Measurements from ENCODE around the gene GYS2. TPM values are rescaled to one million over a fixed set of nuclear protein-coding genes. Genes with fewer than 3 reads are reported as not detected.

Gene GYS2
- total RNA-seq, 2 donors from 2014 or later: not detected

DNA sequence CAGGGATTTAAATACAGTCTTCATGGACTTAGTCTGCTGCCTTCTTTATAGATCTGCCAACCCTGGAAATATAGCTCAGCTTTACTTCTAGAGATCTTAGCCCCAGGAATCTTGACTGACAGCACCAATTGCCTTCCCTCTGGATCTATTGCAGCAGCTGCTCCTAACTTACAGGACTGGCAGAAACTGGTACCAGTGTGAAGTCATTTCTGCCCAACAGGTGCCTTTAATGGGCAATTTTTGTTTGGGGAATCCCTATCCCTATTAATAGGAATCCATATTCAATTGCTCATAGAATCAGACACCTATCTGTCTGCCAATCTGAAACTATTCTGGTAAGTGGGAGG is 51.3 kb downstream of the GYS2 start:
- ATAC-seq (no peak), DNase-seq (no peak)
- Histone ChIP-seq H3K4me3 (no peak overlapping the region), H3K27me3 (no peaks in the 10 kb centered on the region), H3K36me3 (replicated peaks in 1 of 2; ENCODE audit: insufficient read depth in 1 of 2, low read depth in 2 of 2) (no peaks in the 10 kb centered on the region), H3K9me3 (no peaks in the 10 kb centered on the region), H3K4me1 (peaks cover 8% of the 10 kb centered on the region), H3K27ac (no peak overlapping the region)
- TF ChIP-seq, protein P1, sequence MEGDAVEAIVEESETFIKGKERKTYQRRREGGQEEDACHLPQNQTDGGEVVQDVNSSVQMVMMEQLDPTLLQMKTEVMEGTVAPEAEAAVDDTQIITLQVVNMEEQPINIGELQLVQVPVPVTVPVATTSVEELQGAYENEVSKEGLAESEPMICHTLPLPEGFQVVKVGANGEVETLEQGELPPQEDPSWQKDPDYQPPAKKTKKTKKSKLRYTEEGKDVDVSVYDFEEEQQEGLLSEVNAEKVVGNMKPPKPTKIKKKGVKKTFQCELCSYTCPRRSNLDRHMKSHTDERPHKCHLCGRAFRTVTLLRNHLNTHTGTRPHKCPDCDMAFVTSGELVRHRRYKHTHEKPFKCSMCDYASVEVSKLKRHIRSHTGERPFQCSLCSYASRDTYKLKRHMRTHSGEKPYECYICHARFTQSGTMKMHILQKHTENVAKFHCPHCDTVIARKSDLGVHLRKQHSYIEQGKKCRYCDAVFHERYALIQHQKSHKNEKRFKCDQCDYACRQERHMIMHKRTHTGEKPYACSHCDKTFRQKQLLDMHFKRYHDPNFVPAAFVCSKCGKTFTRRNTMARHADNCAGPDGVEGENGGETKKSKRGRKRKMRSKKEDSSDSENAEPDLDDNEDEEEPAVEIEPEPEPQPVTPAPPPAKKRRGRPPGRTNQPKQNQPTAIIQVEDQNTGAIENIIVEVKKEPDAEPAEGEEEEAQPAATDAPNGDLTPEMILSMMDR (IDR thresholded peaks at IDR 0.05): no peak
- TF ChIP-seq POLR2A (IDR thresholded peaks at IDR 0.05): no peak
- intact Hi-C loops (cut with DNase I): no loop called here

DNA sequence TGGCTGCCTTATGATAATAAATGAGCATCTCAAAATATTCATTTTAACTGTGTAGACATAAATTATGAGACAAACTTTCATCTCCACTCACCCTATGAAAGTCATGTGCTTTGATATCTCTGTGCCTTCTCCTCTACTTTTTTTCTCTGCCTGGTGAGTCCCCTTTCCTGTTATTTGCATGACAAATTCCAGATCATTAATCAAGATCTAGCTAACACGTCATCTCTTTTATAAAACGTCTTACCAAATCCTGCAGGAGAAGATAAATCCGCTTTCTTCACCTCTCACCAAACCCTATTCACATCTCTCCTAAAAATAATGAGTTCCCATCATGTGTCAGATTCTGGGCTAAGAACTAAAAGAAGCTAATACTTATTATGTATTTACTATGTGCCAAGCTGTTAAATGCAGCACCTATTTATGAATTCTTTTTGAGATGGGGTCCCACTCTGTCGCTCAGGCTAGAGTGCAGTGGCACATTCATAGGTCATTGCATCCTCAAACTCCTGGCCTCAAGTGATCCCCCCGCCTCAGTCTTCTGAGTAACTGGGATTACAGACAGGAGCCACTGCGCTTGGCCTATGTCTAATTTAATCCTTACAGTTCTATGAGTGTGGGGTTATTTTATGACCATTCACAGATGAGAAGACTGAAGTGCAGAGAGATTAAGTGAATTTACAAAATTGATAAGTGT is 51.9 kb downstream of the GYS2 start:
- Histone ChIP-seq H3K4me3 (no peak overlapping the region), H3K27ac (no peak overlapping the region), H3K4me1 (peaks cover 8% of the 10 kb centered on the region), H3K9me3 (no peaks in the 10 kb centered on the region), H3K36me3 (replicated peaks in 1 of 2; ENCODE audit: insufficient read depth in 1 of 2, low read depth in 2 of 2) (no peaks in the 10 kb centered on the region), H3K27me3 (no peaks in the 10 kb centered on the region)
- no peak for TF ChIP-seq POLR2A (IDR thresholded peaks at IDR 0.05)
- TF ChIP-seq, protein P1 (IDR thresholded peaks at IDR 0.05): no peak
- DNase-seq (no peak), ATAC-seq (no peak)
- intact Hi-C loops (cut with DNase I): no loop called here
- 63 to 68% methylated on average over 6 of the region's 6 CpGs for WGBS, 2 donors

DNA sequence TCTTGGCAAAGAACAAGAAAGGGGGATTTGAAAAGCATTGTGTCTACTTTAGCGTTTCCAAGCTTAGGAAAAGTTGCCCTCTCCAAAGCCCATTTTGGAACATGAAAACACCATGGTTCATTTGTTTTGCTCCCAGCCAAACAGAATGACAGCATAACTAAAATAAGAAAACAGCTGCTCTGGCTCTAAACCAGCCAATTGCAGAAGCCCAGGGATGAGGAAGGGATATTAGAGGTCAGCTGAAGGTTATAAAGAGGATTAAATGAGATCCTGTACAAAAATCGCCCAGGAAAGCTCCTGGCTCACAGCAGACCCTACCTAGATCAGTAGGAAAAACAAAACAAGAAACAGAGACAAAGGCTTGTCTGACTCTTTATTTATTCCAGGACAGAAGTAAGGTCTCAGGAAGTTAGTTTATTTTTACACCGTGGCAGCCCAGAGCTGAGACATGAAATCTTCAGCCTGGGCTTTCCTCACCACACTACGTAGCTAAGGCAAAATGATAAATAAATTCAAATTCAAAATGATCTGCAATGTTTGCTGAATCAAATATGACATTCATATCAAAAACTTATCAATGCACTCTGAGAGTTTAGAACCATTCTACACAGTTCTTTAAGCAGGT is 52.7 kb downstream of the GYS2 start:
- H3K27ac ChIP-seq: no peak overlapping the region
- no peaks in the 10 kb centered on the region for H3K9me3 ChIP-seq
- 50 to 53% methylated on average over 4 of the region's 4 CpGs for WGBS, 2 donors
- no peaks in the 10 kb centered on the region for H3K27me3 ChIP-seq
- ATAC-seq (no peak), DNase-seq (no peak)
- no peaks in the 10 kb centered on the region for H3K36me3 ChIP-seq (replicated peaks in 1 of 2; ENCODE audit: insufficient read depth in 1 of 2, low read depth in 2 of 2)
- intact Hi-C loops (cut with DNase I): no loop called here
- H3K4me3 ChIP-seq: no peak overlapping the region
- TF ChIP-seq POLR2A (IDR thresholded peaks at IDR 0.05): no peak
- TF ChIP-seq, protein P1 (IDR thresholded peaks at IDR 0.05): no peak
- peaks cover 8% of the 10 kb centered on the region for H3K4me1 ChIP-seq

DNA sequence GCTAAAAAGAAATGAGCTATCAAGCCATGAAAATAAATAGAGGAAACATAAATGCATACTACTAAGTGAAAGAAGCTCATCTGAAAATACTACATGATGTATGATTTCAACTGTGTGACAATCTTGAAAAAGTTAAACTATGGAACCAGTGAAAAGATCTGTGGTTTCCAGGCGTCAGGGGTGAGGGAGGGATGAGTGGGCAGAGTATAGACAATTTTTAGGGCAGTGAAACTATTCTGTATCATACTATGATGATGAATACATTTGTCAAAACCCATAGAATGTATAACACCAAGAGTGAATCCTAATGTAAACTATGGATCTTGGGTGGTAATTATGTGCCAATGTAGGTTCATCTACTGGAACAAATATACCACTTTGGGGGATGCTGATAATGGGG is 57.2 kb downstream of the GYS2 start:
- peaks cover 13% of the 10 kb centered on the region for H3K4me1 ChIP-seq
- TF ChIP-seq, protein P1 (IDR thresholded peaks at IDR 0.05): no peak
- no peak for TF ChIP-seq POLR2A (IDR thresholded peaks at IDR 0.05)
- H3K27me3 ChIP-seq: no peaks in the 10 kb centered on the region
- intact Hi-C loops (cut with DNase I): no loop called here
- DNase-seq (no peak), ATAC-seq (no peak)
- no peak overlapping the region for H3K4me3 ChIP-seq
- 70 to 93% methylated on average over 1 of the region's 1 CpG for WGBS, 2 donors
- no peaks in the 10 kb centered on the region for H3K36me3 ChIP-seq (replicated peaks in 1 of 2; ENCODE audit: insufficient read depth in 1 of 2, low read depth in 2 of 2)
- no peaks in the 10 kb centered on the region for H3K9me3 ChIP-seq
- no peak overlapping the region for H3K27ac ChIP-seq

DNA sequence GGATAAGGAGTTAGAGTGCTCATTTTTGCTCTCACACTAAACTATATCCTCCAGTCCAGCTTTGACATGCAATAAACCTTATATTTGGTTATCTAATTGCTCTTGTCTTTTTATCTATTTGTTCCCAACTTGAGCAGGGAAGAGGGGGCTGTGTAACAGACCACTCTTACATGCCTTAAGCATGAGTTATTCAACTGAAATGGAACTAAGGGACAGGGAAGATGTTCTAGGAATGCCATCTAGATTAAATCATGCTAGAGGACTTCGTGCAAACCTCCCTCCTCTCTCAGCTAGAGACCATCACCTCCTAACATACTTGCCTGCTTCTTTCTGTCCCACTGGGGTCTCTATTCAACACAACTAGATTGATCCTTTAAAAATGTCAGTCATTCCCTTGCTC is 57.9 kb downstream of the GYS2 start:
- ATAC-seq (no peak), DNase-seq (no peak)
- 0 to 41% methylated on average over 1 of the region's 1 CpG for WGBS, 2 donors
- H3K4me3 ChIP-seq: no peak overlapping the region
- H3K27ac ChIP-seq: no peak overlapping the region
- TF ChIP-seq POLR2A (IDR thresholded peaks at IDR 0.05): no peak
- TF ChIP-seq, protein P1 (IDR thresholded peaks at IDR 0.05): no peak
- intact Hi-C loops (cut with DNase I): no loop called here
- no peaks in the 10 kb centered on the region for H3K36me3 ChIP-seq (replicated peaks in 1 of 2; ENCODE audit: insufficient read depth in 1 of 2, low read depth in 2 of 2)
- no peaks in the 10 kb centered on the region for H3K27me3 ChIP-seq
- no peaks in the 10 kb centered on the region for H3K9me3 ChIP-seq
- peaks cover 6% of the 10 kb centered on the region for H3K4me1 ChIP-seq

All from body of pancreas (tissue), 4 donors.